DOHH2 (cell line): ENCODE data around the gene DUS2.

ENCODE experiments used
- CTCF ChIP-seq: fragments of 200-600 bp; sonication (generic); IDR thresholded peaks from one replicate; pipeline ENCODE4 v1.5.1; 2014; ENCODE audit warnings: antibody characterized with exemption, mild to moderate bottlenecking, low read depth, low read length; ENCODE audit not compliant: poor library complexity, severe bottlenecking
- EZH2phosphoT487 ChIP-seq: fragments of 200-600 bp; sonication (generic); IDR thresholded peaks from 2 replicates; pipeline ENCODE4 v1.6.1; 2017; ENCODE audit warnings: borderline replicate concordance, mild to moderate bottlenecking, antibody characterized with exemption, low read length, moderate library complexity, mixed read lengths

GRCh38 chr16:68097088-68097487 lies 74.0 kb downstream of the DUS2 start:
- TF ChIP-seq CTCF = no peak
- TF ChIP-seq EZH2phosphoT487 = no peak
